ENCODE results near the gene NUTM2A.
"Not testable (repeated sequence)": the region's sequence is repeated elsewhere in the genome, so short reads cannot be mapped to it uniquely, and the experiment has no call there.

The NUTM2A gene

DNA sequence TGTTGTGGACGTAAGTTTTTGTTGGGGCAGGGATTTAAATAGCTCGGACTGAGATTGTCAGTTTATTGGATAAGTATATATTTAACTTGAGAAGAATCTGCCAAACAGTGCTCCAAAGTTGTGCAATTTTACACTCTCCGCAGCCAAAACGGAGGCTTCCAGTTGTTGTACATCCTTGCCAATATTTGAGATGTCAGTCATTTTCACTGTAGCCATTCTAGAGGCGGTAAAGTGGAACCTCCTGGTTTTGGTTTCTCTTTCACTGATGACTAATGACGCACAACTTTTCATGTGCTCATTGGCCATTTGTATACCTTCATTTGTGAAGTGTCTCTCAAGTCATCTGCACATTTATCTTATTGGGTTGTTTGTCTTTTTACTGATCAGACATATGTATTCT is 24.3 kb upstream of the NUTM2A start:
- H3K4me3 ChIP-seq (ENCODE audit: low read length); H3K27me3 ChIP-seq (ENCODE audit: insufficient read depth, low read length, poor library complexity); H2AK5ac ChIP-seq (ENCODE audit: low read length); H3K23ac ChIP-seq (ENCODE audit: low read length); H3K79me2 ChIP-seq (ENCODE audit: control insufficient read depth, insufficient read depth, low read length); H3K4ac ChIP-seq (ENCODE audit: low read depth, low read length); H4K8ac ChIP-seq (ENCODE audit: low read depth, low read length); H3K4me1 ChIP-seq (ENCODE audit: control insufficient read depth, low read depth, low read length); H3K27ac ChIP-seq (ENCODE audit: low read depth, low read length); H4K5ac ChIP-seq (ENCODE audit: low read length); H2BK5ac ChIP-seq (ENCODE audit: low read length); H3K56ac ChIP-seq (ENCODE audit: low read length); DNase-seq; H3K18ac ChIP-seq (ENCODE audit: low read length); H3K9ac ChIP-seq (ENCODE audit: low read length); H3K36me3 ChIP-seq (ENCODE audit: control insufficient read depth, insufficient read depth, low read length); H2BK120ac ChIP-seq (ENCODE audit: low read depth, low read length); H3K79me1 ChIP-seq (ENCODE audit: low read length); H3K4me2 ChIP-seq (ENCODE audit: low read length); H2BK15ac ChIP-seq (replicated peaks; ENCODE audit: low read depth): not testable (repeated sequence)
- WGBS (ENCODE audit: extremely low coverage, insufficient coverage, low lambda C conversion rate): no CpG with 5 or more reads among the region's 6 CpGs

DNA sequence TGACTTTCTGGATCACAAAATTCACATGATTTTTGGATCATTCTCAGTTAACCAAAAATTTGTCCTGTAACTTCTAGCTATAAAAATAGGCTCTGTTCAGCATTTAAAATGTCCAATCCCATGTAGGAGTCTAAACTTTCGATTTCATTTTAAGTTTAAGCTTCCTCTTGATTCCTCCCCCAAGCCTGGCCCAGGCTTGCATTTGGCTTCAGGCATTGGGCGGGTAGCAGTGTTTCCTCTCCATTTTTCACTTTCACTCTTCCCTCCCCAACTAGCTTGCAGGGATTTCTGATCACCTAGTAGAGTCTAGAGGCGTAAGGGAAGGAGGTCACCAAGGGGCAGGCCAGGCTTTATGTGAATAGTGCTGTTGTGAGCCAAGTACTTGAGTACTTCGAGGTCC is 20.4 kb upstream of the NUTM2A start:
- H3K9ac ChIP-seq (ENCODE audit: low read length); H2BK120ac ChIP-seq (ENCODE audit: low read depth, low read length); H3K18ac ChIP-seq (ENCODE audit: low read length); H3K27ac ChIP-seq (ENCODE audit: low read depth, low read length); H3K4me2 ChIP-seq (ENCODE audit: low read length); H3K4ac ChIP-seq (ENCODE audit: low read depth, low read length); H3K4me1 ChIP-seq (ENCODE audit: control insufficient read depth, low read depth, low read length); H3K79me2 ChIP-seq (ENCODE audit: control insufficient read depth, insufficient read depth, low read length); H3K56ac ChIP-seq (ENCODE audit: low read length); H3K36me3 ChIP-seq (ENCODE audit: control insufficient read depth, insufficient read depth, low read length); H3K23ac ChIP-seq (ENCODE audit: low read length); H3K4me3 ChIP-seq (ENCODE audit: low read length); H2BK15ac ChIP-seq (replicated peaks; ENCODE audit: low read depth); DNase-seq; H4K5ac ChIP-seq (ENCODE audit: low read length); H2BK5ac ChIP-seq (ENCODE audit: low read length); H2AK5ac ChIP-seq (ENCODE audit: low read length); H4K8ac ChIP-seq (ENCODE audit: low read depth, low read length); H3K79me1 ChIP-seq (ENCODE audit: low read length); H3K27me3 ChIP-seq (ENCODE audit: insufficient read depth, low read length, poor library complexity): not testable (repeated sequence)
- no CpG with 5 or more reads among the region's 4 CpGs for WGBS (ENCODE audit: extremely low coverage, insufficient coverage, low lambda C conversion rate)

DNA sequence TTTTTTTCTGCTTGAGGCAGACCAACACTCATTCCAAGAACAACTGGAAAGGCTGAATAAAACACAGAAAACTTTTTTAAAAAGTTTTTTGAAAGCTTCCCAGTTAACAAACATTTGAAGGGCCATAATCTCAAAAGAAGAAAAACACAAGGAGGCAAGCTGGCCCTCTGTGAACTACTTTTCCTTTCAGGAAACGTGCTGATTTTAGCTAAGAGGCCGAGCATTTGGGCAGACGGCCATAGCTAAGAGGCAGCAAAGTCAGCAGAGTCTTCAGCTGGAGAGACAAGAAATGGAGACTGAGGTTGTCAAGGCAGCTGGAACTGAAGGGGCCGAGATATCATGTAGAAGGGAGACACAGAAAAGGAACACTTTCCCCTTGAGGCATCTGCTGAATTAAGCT is 18.3 kb upstream of the NUTM2A start:
- H4K5ac ChIP-seq (ENCODE audit: low read length); H3K18ac ChIP-seq (ENCODE audit: low read length); H3K27ac ChIP-seq (ENCODE audit: low read depth, low read length); H2BK15ac ChIP-seq (replicated peaks; ENCODE audit: low read depth); H3K4me2 ChIP-seq (ENCODE audit: low read length); H3K36me3 ChIP-seq (ENCODE audit: control insufficient read depth, insufficient read depth, low read length); H3K9ac ChIP-seq (ENCODE audit: low read length); H3K79me1 ChIP-seq (ENCODE audit: low read length); H3K4ac ChIP-seq (ENCODE audit: low read depth, low read length); H3K79me2 ChIP-seq (ENCODE audit: control insufficient read depth, insufficient read depth, low read length); H4K8ac ChIP-seq (ENCODE audit: low read depth, low read length); H2BK5ac ChIP-seq (ENCODE audit: low read length); H3K27me3 ChIP-seq (ENCODE audit: insufficient read depth, low read length, poor library complexity); H3K23ac ChIP-seq (ENCODE audit: low read length); DNase-seq; H2BK120ac ChIP-seq (ENCODE audit: low read depth, low read length); H3K4me3 ChIP-seq (ENCODE audit: low read length); H3K56ac ChIP-seq (ENCODE audit: low read length); H2AK5ac ChIP-seq (ENCODE audit: low read length); H3K4me1 ChIP-seq (ENCODE audit: control insufficient read depth, low read depth, low read length): not testable (repeated sequence)
- WGBS (ENCODE audit: extremely low coverage, insufficient coverage, low lambda C conversion rate): no CpG with 5 or more reads among the region's 4 CpGs

DNA sequence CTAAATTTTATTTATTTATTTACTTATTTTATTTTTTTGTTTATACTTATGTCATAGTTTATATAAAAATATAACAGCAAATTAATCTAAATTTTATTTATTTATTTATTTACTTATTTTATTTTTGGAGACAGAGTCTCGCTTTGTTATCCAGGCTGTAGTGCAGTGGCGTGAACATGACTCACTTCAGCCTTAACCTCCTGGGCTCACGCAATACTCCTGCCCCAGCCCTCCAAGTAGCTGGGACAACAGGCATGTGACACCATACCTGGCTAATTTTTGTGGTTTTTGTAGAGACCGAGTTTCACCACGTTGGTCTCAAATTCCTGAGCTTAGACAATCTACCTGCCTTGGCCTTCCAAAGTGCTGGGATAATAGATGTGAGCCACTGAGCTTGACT is 14.9 kb upstream of the NUTM2A start:
- not testable (repeated sequence) for H3K4ac ChIP-seq (ENCODE audit: low read depth, low read length); H3K27me3 ChIP-seq (ENCODE audit: insufficient read depth, low read length, poor library complexity); H2BK5ac ChIP-seq (ENCODE audit: low read length); H4K5ac ChIP-seq (ENCODE audit: low read length); H3K4me1 ChIP-seq (ENCODE audit: control insufficient read depth, low read depth, low read length); H3K79me1 ChIP-seq (ENCODE audit: low read length); H2BK15ac ChIP-seq (replicated peaks; ENCODE audit: low read depth); DNase-seq; H3K23ac ChIP-seq (ENCODE audit: low read length); H3K79me2 ChIP-seq (ENCODE audit: control insufficient read depth, insufficient read depth, low read length); H2BK120ac ChIP-seq (ENCODE audit: low read depth, low read length); H3K4me2 ChIP-seq (ENCODE audit: low read length); H3K18ac ChIP-seq (ENCODE audit: low read length); H3K36me3 ChIP-seq (ENCODE audit: control insufficient read depth, insufficient read depth, low read length); H3K9ac ChIP-seq (ENCODE audit: low read length); H2AK5ac ChIP-seq (ENCODE audit: low read length); H3K56ac ChIP-seq (ENCODE audit: low read length); H4K8ac ChIP-seq (ENCODE audit: low read depth, low read length); H3K27ac ChIP-seq (ENCODE audit: low read depth, low read length); H3K4me3 ChIP-seq (ENCODE audit: low read length)
- no CpG with 5 or more reads among the region's 5 CpGs for WGBS (ENCODE audit: extremely low coverage, insufficient coverage, low lambda C conversion rate)

DNA sequence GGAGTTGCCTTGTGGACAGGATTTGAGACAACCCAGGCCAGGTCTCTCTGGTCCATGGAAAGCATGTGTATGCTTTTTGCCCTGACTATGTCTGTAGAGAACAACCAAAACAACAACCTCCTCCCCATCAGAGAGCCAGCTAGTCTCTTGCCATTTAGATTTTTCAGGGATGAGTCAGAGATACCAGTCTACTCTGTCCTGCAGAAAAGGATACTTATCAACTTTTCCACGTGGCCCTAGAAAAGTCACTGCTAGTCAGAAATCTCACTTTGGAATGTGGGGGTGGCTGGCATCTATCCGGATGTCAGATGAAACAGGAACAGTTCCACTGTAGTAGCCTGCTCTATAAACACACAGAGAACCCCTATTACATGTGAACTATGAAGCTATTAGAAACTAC is 13.4 kb upstream of the NUTM2A start:
- H3K18ac ChIP-seq (ENCODE audit: low read length); H3K27ac ChIP-seq (ENCODE audit: low read depth, low read length); H2AK5ac ChIP-seq (ENCODE audit: low read length); DNase-seq; H2BK15ac ChIP-seq (replicated peaks; ENCODE audit: low read depth); H3K4me1 ChIP-seq (ENCODE audit: control insufficient read depth, low read depth, low read length); H4K5ac ChIP-seq (ENCODE audit: low read length); H4K8ac ChIP-seq (ENCODE audit: low read depth, low read length); H2BK5ac ChIP-seq (ENCODE audit: low read length); H3K79me1 ChIP-seq (ENCODE audit: low read length); H3K23ac ChIP-seq (ENCODE audit: low read length); H3K79me2 ChIP-seq (ENCODE audit: control insufficient read depth, insufficient read depth, low read length); H3K4me2 ChIP-seq (ENCODE audit: low read length); H2BK120ac ChIP-seq (ENCODE audit: low read depth, low read length); H3K4me3 ChIP-seq (ENCODE audit: low read length); H3K27me3 ChIP-seq (ENCODE audit: insufficient read depth, low read length, poor library complexity); H3K9ac ChIP-seq (ENCODE audit: low read length); H3K4ac ChIP-seq (ENCODE audit: low read depth, low read length); H3K36me3 ChIP-seq (ENCODE audit: control insufficient read depth, insufficient read depth, low read length); H3K56ac ChIP-seq (ENCODE audit: low read length): not testable (repeated sequence)
- WGBS (ENCODE audit: extremely low coverage, insufficient coverage, low lambda C conversion rate): no CpG with 5 or more reads among the region's 2 CpGs

DNA sequence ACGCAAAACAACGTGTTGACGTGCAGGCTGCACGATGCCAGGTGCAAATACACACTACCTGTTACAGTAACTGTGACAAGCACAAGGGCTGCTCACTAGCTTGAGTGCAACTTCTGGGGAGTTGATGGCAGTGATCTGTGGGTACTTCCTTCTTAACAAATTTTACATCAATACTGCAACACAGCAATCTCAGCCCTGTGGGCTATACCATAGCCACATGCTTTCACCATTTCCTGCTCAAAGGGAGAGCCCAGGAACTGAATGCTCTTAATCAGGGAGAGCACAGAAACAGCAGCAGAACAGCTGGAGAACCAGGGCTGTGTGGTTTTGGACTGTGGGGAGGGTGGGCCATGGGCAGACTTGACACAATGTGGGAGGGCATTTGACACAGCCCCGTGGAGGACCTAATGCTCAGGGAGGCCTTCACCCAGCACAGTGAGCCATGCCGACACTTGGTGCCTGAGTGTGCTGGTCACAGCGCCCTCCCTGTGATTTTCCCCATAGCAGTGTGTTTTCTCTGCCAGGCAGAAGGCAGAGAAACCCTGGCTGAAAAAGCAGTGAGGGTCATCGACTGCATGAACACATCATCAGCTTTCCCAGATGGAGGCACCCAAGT is 12.0 kb upstream of the NUTM2A start:
- H3K23ac ChIP-seq (ENCODE audit: low read length); H3K4me1 ChIP-seq (ENCODE audit: control insufficient read depth, low read depth, low read length); H2BK5ac ChIP-seq (ENCODE audit: low read length); H3K79me2 ChIP-seq (ENCODE audit: control insufficient read depth, insufficient read depth, low read length); H3K36me3 ChIP-seq (ENCODE audit: control insufficient read depth, insufficient read depth, low read length); H3K56ac ChIP-seq (ENCODE audit: low read length); H2AK5ac ChIP-seq (ENCODE audit: low read length); H2BK120ac ChIP-seq (ENCODE audit: low read depth, low read length); H3K27ac ChIP-seq (ENCODE audit: low read depth, low read length); H2BK15ac ChIP-seq (replicated peaks; ENCODE audit: low read depth); H3K4me2 ChIP-seq (ENCODE audit: low read length); H3K4ac ChIP-seq (ENCODE audit: low read depth, low read length); H3K9ac ChIP-seq (ENCODE audit: low read length); H3K4me3 ChIP-seq (ENCODE audit: low read length); H4K8ac ChIP-seq (ENCODE audit: low read depth, low read length); H3K18ac ChIP-seq (ENCODE audit: low read length); DNase-seq; H3K27me3 ChIP-seq (ENCODE audit: insufficient read depth, low read length, poor library complexity); H4K5ac ChIP-seq (ENCODE audit: low read length); H3K79me1 ChIP-seq (ENCODE audit: low read length): not testable (repeated sequence)
- no CpG with 5 or more reads among the region's 8 CpGs for WGBS (ENCODE audit: extremely low coverage, insufficient coverage, low lambda C conversion rate)
